ENCODE data around the gene CACNA1C.

Gene CACNA1C

DNA sequence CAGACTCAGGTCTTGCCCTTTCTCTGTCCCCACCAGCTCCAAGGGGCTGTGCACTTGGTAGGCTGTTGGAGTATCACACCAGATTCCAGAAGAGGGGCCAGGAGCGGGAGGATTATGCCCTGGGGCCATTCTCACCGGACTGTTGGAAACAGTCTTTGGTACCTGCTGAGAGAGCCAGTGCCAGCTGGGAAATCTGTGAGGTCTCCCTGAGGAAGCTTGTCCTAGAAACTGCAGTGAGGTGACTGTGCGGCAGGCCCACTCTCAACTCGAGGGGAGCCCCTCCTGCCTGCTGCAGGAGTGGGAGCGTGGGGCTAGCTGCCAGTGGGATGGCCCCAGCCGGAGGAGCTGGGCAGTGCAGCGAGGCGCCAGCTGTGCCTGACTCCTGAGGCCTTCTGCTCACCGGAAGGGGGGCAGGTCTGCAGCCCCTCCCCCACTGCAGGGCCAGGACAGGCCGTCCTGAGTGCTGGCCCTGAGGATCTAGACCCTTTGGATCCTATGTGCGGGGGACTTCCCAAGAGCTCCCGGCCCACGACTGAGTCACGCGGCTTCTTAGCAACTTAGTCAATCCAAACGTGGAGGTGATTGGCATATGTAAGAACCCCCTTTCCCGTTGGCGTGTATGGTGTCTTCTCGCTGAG, 295.2 kb downstream of the CACNA1C start:
- ATAC-seq, result no peak

DNA sequence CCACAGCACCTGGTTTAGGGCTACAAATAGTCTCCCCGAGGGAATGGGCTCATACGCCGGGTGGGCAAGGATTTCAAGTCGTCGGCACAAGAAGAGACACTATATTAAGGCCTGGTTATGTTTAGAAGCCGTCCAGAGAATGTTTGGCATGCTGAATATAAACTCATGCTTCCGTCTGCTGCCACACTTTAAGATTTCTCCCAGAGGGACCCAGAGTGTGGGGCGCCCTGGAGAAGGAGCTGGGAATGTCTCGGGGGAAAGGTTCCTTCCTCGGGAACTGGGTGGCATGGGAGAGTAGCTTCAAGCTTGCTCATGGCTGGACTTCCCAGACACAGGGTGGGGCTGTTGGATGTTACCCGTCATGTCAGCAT, 295.7 kb downstream of the CACNA1C start:
- no peak for ATAC-seq

DNA sequence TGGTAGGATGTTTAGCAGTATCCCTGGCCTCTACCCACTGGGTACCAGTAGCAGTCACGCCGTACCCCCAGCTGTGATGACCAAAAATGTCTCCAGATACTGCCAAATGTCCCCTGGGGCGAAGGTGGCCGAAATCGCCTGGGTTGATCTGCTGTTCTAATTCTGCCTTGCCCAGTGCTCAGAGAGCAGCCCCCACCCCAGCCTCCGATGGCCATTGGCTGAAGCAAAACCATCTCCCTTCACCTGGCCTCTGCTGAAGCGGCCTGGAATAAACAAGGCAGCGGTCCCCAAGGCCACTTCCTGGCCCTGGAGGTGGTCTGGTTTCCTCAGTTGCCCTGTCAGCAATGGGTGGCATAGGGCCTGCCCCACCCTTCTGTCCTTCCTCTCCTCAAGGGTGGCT, 298.4 kb downstream of the CACNA1C start:
- no peak for ATAC-seq

DNA sequence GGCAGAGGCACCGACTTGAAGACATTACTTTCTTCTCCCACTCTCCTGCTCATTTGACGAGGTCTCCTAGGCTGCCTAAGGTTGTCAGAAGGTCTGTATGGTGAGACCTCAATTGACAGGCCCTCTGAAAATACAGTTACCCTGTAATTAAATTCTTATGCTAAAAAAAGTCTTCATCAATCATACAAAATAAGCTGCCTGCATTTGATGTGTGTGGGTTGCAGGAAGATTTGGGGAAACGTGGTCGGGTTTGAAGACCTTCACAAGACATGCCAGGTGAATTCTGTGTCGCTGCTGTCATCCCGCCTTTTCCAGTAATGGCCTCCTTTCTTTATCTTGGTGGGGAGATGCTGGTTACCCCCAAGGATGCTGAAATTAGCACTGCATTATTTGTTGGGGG, 299.4 kb downstream of the CACNA1C start:
- no peak for ATAC-seq

DNA sequence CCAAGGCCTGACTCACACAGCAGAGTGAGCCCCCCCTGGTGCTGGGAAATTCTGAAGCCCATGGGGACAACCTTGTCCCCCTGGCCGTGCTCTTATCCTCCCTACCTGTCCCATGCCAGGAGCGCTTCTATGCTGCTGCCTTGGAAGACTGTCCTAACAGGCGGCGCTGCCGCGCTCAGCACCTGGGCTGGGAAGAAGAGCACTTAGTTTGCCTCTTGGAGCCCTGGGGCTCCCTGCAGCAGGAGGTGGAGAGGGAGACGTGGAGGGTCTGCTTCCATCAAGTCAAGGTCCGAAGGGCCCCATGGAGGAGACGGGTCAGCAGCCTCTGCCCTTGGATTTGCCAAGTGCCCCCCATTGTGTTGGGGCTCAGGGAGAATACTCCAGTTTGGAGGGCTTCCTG, 300.5 kb downstream of the CACNA1C start:
- no peak for ATAC-seq

DNA sequence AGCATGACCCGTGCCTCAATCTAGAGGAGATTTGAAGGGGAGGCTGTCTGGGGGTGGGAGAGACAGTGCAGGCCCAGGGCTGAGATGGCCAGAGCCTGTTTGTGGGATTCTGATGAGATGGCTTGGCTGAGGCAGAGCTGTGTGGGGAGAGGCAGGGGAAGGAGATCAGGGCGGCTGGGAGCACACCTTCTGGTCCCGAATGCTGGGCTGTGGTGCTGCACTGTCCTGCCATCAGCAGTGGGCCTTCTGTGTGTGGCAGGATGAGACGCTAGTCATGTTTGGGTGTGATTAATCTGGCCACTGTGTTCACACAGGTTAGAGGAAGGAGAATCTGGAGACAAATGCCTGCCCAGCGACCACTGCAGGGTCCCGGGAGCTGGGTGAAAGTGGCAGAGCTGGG, 300.9 kb downstream of the CACNA1C start:
- ATAC-seq, result no peak

DNA sequence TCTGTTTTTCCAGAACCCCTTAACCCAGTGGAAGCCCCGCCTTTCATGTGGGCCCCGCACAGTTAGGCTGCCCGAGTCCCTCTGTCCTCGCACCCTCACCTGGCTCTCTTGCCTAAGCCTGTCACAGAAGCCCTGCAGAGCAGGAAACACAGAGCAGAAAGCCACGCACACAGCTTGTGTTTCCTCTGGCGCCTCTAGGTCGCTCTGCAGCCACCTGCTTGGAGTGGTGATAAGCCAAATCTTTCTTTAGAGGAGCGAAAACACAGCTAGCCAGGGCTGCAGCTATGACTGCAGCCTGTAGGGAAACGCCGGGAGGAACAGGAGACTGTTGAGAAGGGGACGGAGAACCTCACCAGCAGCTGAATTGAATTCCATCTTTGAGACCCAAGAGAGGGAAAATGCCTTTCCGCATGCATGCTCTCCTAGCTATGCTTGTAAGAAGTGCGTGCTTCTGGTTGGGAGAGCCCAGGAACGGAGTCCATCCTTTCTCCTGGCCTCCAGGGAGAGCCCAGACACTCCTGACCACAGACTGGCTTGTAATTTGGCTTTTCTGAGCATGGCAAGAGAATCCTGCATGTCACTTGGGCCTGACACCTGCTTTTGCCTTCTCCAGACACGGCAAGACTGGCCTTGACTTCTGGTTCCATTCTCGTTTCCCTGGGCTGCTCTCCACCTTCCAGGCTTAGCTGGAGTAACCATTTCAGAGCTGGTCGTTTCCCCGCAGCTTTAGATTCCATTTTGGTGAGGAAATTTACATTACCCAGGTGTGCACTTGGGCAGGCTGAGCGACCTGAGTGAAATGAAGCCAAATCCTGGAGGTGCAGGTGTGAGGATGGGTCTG, 301.6 kb downstream of the CACNA1C start:
- peak in 1 of 2 donors; percentile 13 for ATAC-seq

DNA sequence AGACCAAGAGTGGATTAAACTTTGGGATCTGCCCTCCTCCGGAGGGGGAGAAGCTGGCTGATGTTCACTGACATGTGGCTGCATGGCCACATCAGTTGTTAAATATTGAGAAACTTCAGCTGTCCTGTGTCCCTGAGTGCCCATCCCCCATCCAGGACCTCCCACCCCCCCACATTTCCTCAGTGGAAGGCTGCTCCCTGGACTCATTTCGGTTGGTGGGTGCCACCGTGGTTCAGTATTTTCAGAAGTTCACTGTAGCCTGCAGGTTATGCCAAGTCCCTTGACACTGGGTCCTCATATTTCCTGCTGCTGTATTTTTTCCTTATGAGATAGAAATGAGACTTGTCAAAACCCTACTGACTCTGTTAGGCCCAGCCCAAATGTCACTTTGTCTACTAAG, 302.4 kb downstream of the CACNA1C start:
- no peak for ATAC-seq

DNA sequence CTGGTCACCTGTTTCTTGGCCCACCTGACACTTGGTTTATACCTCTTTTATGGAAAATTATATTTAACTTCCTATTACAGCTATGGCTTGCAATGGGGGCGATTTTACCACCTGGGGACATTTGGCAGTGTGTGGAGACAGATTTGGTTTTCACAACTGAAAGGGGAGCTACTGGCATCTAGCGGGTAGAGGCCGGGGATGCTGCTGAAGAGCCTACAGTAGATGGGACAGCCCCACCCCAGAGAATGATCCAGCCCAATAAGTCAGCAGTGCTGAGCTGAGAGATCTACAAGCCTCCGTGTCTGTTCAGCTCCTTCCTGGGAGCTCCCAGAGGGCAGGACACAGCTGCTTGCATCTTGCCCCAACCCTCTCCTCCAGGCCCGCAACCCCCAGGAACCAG, 302.8 kb downstream of the CACNA1C start:
- no peak for ATAC-seq

DNA sequence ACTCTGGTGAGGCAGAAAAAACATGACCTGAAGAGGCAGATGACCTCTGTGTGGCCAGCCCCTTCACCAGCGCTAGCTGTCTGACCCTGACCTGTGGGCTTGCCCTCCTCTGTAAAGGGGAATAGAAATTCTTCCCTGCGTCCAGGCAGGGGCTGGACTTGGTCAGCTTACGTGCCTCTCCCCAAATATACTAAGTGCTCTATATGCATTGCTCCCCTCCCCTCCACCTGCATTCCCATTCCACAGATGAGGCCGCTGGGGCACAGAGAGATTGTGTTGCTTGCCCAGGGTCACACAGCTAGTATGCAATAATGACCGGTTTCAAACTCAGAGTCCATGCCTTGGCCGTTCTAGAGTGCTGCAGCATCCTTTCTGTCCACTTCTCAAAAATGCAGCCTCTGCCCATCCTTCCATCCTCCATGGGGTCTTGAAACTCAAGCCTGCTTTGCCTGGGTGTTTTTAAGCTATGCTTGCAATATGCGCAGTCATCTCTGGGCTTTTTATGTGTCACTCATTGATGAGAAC, 303.9 kb downstream of the CACNA1C start:
- ATAC-seq, result no peak

DNA sequence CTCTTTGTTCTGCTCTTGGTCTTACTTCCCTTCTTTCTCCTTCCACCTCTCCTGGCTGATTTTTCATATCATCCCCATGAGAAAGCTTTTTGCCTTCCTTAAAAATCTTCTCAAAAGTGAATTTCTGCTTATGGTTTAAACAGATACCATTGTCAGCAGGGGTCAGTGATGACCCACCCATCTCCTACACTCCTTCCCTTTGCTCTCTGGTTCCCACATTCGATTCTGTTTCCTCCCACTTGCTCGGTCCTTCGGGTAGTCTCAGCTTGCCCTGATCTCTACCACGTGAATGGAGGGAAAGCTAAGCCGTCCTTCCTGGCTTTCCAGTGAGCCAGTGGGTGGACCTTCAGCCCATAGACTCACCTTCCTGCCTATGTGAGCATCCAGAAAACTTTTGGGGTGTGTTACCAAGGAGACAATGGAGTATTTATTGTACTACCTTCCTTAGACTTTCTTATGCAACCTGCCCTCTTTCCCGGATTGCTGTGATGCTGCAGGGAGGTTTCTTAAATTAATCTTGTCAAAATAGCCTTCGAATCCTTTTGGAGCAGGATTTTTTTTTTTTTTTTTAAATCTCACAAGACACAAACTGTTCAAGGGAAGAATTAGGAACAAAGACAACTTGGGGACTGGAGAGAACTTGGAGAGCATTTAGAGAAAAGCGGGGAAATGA, 306.3 kb downstream of the CACNA1C start:
- no peak for ATAC-seq

DNA sequence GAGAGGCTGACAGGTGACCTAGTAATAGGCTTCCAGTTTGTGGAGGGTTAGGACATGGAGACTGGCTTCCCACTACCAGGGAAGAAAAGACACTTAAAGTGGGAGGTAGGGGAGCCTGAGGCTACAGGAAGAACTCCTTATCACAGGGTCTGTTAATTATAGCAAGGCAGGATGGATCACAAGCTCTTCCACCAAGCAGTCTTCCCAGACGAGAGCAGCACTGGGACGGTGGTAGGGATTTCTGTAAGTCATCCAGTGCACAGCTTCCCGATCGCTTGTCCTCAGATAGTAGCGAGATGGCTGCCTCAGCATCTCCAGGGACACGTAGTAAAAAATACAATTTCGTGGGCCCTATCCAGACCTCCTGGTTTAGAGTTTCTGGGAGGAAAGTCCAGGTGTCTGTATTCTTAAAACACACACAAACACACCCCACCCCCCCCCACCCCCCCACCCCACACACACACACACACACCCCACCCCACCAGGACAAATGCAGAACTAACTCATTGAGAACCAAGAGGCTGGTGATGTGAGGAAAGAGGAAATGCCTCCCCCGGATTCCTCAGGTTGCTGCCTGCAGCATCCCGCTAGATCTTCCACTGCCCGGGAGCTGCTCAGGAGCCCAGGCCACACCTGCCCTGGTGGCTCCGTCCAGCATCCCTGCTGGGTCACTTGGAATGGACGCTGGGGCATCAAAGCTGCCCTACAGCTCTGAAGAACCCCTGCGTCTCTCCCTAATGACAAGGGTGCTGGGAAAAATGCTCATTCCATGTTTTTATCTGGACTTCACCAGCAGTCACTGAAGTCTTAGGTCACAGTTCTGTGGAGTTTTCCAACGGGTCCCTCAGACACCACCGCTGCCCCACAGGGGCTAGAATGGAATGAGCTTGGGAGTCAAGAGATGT, 307.2 kb downstream of the CACNA1C start:
- no peak for ATAC-seq

DNA sequence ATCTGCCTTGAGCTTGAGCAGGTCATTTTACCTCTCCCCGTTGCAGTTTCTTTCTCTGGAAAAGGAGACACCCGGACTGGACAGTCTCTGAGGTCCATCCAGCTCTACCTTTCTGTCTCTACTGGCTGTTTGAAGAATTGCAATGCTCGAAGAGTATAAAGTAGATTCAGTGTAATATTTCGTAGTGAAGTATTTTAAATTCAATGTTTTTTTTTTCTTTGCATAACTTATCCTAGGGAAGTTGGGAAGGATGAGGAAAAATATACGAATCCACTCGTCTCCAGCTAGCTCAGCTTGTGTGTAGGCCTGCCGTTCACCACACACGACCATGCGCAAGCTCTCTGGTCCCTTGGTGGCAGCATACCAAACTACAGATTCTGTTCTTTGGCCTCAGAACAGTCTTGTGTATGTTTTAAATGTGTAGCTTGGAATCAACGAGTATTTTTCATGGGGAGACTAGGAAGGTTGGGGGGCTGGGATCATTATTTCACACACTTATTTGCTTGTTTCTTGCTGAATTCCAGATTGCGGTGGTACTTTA, 307.9 kb downstream of the CACNA1C start:
- ATAC-seq, result no peak

DNA sequence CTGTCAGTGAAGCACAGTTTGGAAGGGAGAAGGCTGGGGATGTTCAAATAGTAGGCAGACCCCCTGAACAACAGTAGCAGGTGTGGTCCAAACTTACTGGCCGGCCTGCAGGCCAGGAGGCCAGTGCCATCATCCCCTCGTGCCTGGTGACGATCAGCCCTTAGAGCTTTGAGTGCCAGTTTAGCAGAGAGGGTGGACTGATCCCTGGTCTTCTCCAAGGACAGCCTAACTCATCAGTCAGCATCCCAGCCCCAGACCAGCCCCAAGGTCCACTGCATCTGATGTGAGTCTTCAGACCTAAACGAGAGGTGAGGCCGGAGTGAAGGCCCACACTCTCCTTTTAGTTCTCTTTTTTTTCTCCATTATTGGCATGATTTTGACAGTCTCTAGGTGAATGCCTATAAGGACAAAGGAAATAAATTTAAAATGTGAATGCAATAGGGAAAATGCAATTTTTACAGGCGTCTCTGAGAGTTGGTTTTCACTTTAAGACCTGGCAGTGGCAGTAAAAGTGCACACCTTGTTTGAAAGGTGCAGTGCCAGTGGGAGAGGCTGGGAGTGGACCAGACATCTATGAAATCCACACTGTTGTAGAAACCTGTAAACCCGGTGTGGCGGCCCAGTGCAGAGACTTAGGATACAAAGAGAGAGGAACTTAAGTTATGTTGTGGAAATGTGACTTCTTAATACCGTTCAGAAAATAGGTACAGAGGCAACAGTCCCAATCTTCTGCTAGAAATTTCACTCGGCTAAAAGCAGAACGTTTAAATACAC, 311.2 kb downstream of the CACNA1C start:
- no peak for ATAC-seq

DNA sequence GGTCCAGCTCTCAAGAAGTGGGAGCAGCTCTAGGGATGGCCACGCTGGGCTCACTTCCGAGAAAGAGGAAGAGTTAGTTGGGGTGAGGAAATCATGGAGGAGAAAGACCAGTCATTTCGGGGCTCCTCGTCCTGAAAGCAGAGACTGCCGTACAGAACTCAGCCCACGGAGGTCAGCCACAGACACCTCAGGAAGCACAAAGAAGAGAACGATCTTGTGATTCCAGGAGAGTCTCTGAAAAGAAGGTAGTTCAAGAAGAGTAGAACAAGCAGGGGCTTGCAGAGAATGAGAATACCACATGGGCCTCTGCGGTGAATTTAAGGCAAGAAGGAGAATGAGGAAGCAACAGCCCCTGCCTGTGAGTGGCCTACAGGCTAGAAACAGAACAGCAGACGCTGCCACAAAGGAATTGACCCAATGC, 311.9 kb downstream of the CACNA1C start:
- no peak for ATAC-seq

DNA sequence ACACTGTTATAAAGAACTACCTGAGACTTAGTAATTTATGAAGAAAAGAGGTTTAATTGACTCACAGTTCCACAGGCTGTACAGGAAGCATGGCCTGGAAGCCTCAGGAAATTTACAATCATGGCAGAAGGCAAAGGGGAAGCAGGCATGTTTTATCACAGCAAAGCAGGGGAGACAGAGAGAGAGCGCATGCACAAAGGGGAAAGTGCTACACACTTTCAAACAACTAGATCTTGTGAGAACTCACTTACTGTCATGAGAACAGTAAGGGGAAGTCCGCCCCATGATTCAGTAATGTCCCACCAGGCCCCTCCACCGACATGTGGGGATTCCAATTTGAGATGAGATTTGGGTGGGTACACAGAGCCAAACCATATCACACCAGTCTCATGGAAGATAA, 313.9 kb downstream of the CACNA1C start:
- ATAC-seq, result no peak

DNA sequence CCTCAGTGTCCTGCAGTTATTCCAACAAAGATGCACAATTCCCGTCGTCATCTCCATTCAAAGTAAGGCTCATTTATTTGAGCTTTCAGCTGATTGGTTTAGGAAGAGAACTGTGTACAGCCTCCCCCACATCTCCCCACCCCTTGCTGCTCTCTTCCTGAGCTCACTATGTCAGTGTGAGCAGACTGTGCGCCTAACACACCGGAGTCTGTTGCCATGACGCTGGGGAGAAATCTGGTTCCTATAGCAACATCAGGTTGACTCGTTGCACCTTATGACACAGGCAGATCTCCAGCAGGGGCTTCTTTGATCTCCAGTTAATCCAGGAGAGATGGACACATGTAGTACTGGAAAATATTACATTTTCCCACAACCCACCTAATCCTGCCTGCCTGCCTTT, 319.4 kb downstream of the CACNA1C start:
- no peak for ATAC-seq

DNA sequence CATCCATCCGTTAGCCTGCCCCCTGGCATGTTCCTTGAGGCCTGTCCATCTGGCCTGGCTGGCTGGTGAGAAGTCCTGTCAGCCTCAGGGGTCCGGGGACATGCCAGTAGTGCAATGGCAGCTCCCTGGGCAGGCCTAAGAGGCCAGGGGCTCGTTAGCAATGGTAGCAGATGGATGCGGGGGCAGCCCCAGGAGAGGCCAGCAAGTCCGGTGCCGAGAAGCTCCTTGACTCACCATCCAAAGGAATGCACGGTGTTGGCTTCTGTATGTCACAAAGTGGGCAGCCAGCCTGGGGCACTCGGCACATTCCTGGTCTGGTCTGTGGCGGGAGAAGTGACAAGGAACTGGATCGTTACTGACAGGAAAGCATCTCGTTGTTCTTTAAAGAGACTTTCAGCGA, 319.9 kb downstream of the CACNA1C start:
- ATAC-seq, result no peak

DNA sequence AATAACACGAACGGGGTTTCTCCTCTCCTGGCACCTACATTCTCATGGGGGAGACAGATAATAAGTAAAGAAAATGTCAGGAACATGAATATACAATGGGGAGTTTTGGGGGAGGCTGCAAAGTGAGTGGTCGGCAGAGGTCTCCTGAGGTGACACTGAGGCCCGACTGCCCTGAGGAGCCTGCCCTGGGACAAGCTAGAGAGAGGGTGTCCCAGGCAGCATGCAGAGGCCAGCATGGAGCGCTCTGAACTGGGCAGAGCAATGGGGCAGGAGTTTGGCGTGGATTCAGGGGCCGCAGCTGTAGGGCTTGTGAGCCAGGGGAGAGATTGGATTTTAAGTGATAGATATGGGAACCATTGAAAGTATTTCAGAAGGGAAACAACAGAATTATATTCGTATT, 320.5 kb downstream of the CACNA1C start:
- ATAC-seq, result no peak

DNA sequence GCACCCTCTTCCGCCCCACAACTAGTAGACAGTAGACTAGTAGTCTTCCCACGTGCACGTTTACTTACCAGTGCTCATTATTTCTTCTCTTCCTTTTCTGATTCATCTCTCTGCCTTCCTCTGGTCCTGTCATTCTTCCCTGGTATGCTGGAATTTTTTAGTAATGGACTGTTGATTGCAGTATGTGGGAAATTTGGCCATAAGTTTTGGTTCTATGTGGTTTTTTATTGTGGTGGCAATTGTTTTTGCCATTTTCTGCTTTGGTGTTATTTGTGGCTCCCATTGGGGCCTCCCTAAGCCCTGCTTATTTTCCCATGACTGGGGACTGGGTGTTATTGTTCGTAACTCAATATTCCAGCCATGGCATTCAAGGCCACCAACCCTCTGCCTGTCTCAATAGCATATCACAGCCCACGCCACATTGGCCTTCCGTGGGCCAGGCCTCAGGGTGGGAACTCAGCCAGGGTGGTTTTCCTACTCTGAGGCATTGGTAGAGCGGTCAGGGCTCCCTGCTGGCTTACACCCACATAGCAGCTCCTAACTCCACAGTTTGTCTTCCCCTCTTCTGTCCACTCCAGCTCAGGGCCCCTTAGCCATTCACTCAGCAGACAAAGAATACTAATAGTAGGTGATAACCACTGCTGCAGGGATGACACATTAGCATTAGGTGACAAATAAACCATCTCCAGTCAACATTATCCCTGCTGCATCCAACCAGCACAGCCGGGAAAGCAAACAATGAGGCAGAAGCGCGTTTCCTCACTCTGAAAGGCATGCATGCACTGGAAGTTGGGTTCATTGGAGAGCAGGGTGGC, 321.5 kb downstream of the CACNA1C start:
- ATAC-seq, result no peak

DNA sequence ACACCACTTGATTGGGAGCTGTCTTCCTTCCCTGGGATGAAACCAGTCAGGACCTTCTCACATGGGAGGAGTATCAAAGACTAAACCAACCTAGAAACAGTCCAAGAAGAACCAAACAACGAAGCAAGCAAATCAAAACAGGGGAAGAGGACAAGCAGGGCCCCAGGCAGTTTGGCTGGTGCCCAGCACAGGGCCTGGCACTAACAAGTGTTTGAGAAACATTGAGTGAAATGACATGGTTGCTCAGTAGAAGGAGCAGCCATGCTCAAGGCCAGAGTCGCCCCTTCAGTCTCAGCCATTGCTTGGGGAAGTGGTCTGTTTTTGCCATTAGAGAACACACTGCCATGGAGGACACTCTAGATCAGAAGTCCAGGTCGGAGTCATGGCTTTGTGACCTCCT, 323.1 kb downstream of the CACNA1C start:
- no peak for ATAC-seq
